Activated CD4-positive, alpha-beta memory T cell treated with anti-CD3 and anti-CD28 coated beads for 36 hours (primary cell): Measurements from ENCODE around the gene DNMT3L. TPM values are rescaled to one million over a fixed set of nuclear protein-coding genes. Genes with fewer than 3 reads are reported as not detected.
"Not testable (repeated sequence)": the region's sequence is repeated elsewhere in the genome, so short reads cannot be mapped to it uniquely, and the experiment has no call there.

ENCODE experiments used
- CTCF ChIA-PET: fragments of 350-600 bp; sonication (Branson Sonifier 250); formaldehyde crosslinking; loops from one replicate; lab custom pipeline; 2021; ENCODE audit warnings: antibody characterized with exemption, inconsistent platforms; lab: Charles Lee
- POLR2A ChIA-PET: fragments of 350-600 bp; sonication (Branson Sonifier 250); formaldehyde crosslinking; loops from one replicate; lab custom pipeline; 2021; ENCODE audit warnings: antibody characterized with exemption; lab: Charles Lee
- DNase-seq: peaks from one replicate; pipeline ENCODE4 v3.0.0-alpha.2; 2020
- H3K27ac Mint-ChIP-seq: one replicate; pipeline ENCODE4 v1.8.0; 2021; ENCODE audit warnings: mixed read lengths
- H3K27me3 Mint-ChIP-seq: one replicate; pipeline ENCODE4 v1.8.0; 2021; ENCODE audit warnings: mixed read lengths
- H3K36me3 Mint-ChIP-seq: one replicate; pipeline ENCODE4 v1.8.0; 2021; ENCODE audit warnings: mixed read lengths
- H3K4me1 Mint-ChIP-seq: one replicate; pipeline ENCODE4 v1.8.0; 2021; ENCODE audit warnings: low read depth, mixed read lengths
- H3K4me3 Mint-ChIP-seq: one replicate; pipeline ENCODE4 v1.8.0; 2021; ENCODE audit warnings: mild to moderate bottlenecking, mixed read lengths
- H3K9me3 Mint-ChIP-seq: one replicate; pipeline ENCODE4 v1.8.0; 2021; ENCODE audit warnings: mixed read lengths
- intact Hi-C: fragments of 100-400 bp; cut with micrococcal nuclease; formaldehyde crosslinking; loops from one replicate; pipeline ENCODE4 v1.15.1; 2023
- total RNA-seq, 2 experiments: library from RNA; stranded (reverse); gene quantifications; one replicate each; pipeline ENCODE4 v1.2.3, GENCODE V29; 2021

The DNMT3L gene
- total RNA-seq, 2 experiments from 2014 or later: not detected

DNA sequence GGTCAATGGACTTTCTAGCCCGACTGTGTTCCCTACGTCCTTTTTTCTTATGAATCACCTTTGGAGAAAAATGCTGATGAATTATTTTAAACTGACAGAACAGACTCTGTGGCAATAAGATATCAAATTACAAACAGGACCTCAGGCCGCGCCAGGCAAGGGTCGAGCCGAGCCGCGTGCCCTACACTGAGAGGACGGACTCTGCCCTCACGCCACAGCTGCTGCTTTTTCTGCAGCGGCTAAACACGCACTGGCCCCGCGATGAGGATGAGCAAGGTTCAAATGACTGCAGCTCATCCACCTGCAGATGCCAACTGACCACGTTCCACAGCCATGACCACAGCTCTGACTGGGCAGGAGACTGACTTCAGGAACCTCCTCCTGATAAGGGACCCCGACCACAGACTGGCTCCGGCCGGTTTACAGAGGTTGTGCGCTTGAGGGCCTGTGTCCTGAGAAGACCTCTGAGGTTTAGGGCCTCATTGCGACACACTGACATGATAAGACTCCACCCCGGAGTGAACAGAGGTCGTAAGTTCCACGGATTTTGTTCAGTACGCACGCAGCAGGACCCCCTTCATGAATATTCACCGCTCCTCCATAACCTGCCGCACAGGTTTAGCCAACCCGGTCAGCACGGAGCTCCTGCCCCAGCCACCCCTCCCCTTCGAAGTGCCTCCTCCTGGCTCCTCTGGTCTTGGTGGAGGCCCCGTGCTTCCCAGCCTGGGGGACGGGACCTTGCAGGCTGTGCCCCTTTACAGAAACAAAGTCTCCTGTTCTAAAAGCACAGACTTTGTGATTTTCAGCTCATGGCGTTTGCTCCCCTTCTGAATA, 12.3 kb downstream of the DNMT3L start:
- H3K36me3 Mint-ChIP-seq, H3K9me3 Mint-ChIP-seq, H3K4me1 Mint-ChIP-seq, CTCF ChIA-PET, intact Hi-C loops, H3K27me3 Mint-ChIP-seq, H3K27ac Mint-ChIP-seq, DNase-seq, POLR2A ChIA-PET, H3K4me3 Mint-ChIP-seq: not testable (repeated sequence)

DNA sequence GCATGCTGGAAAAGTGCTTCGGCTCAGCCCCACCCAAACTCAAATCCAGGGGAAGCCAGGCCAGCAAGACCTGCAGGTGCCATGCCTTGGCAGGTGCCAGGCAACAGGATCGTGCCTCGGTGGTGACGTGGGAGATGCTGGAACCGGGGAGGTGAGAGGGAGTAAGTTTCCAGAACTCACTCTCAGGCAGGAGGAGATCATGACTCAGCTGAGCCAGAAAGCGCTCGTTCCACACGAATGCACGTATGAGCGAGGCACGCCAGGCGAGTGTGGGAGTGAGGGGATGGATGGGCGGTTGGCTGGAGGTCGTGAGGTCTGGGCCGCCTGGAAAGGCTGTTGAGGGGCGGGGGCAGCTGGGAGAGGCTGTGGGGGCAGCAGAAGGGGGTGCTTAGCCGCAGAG, 13.8 kb downstream of the DNMT3L start:
- H3K9me3 Mint-ChIP-seq, H3K27me3 Mint-ChIP-seq, POLR2A ChIA-PET, CTCF ChIA-PET, DNase-seq, H3K36me3 Mint-ChIP-seq, H3K4me1 Mint-ChIP-seq, intact Hi-C loops, H3K27ac Mint-ChIP-seq, H3K4me3 Mint-ChIP-seq: not testable (repeated sequence)

DNA sequence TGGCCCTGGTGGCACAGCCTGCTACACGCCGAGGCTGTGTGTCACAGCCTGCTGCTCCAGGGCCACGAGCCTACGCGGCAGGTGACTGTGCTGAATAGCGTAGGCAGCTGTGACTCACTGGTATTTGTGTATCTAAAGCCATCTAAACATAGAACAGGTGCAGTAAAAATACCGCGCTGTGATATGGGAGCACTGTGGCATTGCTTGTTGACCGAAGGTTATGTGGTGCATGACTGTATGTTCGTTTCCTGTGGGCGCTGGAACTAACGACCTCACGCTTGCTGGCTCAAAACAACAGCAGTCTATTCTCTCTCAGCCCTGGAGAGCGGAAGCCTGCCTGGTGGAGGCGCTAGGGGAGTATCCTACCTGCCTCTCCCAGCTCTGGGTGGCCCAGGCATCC, 17.7 kb downstream of the DNMT3L start:
- CTCF ChIA-PET, H3K27ac Mint-ChIP-seq, POLR2A ChIA-PET, H3K9me3 Mint-ChIP-seq, H3K4me3 Mint-ChIP-seq, DNase-seq, H3K36me3 Mint-ChIP-seq, H3K4me1 Mint-ChIP-seq, intact Hi-C loops, H3K27me3 Mint-ChIP-seq: not testable (repeated sequence)

DNA sequence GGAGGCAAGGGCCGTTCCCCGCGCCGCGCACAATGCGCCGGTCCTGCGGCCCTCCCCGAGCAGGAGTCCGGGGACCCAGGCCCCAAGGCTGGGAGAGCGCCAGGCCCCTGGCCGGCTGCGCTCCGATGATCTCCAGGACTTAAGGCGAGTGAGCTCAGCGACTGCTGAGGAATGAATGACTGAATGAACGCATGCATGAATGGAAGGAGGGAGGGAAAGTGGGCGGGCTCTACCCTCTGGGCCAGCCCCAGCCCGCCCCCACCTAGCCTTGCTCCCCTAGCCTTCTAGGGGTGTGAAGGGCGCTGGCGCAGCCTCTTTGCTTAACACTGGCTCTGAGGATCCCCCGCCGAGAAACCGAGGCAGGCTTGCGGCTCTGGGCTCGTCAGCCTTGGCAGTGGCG, 20.4 kb downstream of the DNMT3L start:
- H3K9me3 Mint-ChIP-seq, DNase-seq, POLR2A ChIA-PET, H3K36me3 Mint-ChIP-seq, H3K4me3 Mint-ChIP-seq, CTCF ChIA-PET, intact Hi-C loops, H3K27me3 Mint-ChIP-seq, H3K4me1 Mint-ChIP-seq, H3K27ac Mint-ChIP-seq: not testable (repeated sequence)

DNA sequence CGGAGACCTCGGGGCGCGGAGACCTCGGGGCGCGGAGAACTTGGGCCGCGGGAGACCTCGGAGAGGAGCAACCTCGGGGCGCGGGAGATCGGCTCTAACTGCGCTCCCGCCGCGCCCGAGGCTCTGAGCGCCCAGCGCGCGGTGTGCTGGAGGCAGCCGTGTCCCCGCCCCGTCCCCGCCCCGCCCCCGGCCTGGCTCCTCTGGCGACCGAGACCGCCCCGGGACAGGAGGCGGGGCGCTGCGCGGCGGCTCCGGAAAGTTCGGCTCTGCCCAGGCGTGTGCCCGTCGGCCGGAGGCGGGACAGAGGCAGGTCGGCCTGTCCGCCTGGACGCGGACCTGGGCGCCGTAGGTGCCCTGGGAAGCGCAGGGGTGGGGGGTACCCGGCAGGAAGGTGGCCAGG, 20.9 kb downstream of the DNMT3L start, which contains the start of gene ICOSLG:
Gene ICOSLG (minus strand): TSS at position 102 of the 400 bp plus-strand sequence. CDS start 126 bp downstream, outside the sequence.
- H3K9me3 Mint-ChIP-seq, H3K27ac Mint-ChIP-seq, H3K4me3 Mint-ChIP-seq, CTCF ChIA-PET, H3K36me3 Mint-ChIP-seq, intact Hi-C loops, H3K27me3 Mint-ChIP-seq, POLR2A ChIA-PET, DNase-seq, H3K4me1 Mint-ChIP-seq: not testable (repeated sequence)

DNA sequence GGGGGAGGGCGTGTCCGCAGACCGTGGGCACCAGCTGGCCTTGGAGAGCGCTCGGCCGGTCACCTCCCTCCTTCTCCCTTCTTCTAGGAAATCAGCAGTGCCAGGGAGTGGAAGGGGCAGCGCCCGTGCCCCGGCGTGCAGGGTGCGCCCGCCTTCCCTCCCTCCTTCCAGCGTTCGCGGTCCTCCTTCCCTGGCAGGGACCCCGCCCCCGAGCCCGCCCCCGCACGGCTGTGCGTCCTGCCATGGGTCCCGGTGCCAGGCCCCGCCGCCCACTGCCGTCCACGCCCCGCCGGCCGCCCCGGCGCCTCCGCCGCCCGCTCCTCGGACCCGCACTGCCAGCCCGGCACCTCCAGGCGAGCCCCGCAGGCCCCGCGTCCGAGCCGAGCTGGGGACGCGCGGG, 21.3 kb downstream of the DNMT3L start:
- H3K36me3 Mint-ChIP-seq, H3K27me3 Mint-ChIP-seq, DNase-seq, H3K4me3 Mint-ChIP-seq, H3K27ac Mint-ChIP-seq, H3K9me3 Mint-ChIP-seq, CTCF ChIA-PET, POLR2A ChIA-PET, H3K4me1 Mint-ChIP-seq, intact Hi-C loops: not testable (repeated sequence)

DNA sequence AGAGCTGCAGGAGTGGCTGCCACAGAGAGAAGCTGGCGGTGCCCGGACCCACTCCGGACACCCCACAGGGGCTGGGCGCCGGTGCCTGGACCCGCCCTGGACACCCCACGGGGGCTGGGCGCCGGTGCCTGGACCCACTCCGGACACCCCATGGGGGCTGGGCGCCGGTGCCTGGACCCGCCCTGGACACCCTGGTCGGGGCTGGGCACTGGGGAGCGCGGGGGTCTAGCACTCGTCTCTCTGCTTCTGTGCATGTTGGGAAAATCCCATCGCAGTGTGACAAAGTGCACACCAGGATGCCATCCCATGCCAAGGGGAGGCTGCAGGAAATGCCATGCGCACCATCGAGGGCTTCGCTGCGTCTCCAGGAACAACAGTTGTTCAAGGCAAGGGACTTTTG, 32.1 kb downstream of the DNMT3L start:
- POLR2A ChIA-PET: not testable (repeated sequence)

DNA sequence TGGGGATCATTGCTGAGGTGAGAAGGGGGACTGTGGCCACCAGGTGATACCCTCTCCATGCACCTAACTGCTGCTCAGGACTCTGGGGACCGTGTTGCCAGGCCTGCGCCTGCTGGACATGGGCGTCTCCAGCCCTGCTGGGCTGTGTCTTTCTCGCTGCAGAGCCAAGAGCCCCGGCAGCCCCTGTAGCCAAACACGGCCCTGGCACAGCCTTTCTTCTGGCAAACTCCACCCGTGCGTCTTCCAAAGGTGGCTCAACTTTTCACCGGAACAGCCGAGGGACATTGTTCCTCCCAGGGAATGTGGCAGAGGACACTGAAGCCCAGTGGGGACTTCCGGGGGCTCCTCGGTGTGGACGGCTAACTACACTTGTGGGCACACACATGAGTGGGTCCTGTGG, 33.6 kb downstream of the DNMT3L start:
- H3K27ac Mint-ChIP-seq, DNase-seq, H3K4me1 Mint-ChIP-seq, H3K9me3 Mint-ChIP-seq, H3K4me3 Mint-ChIP-seq, POLR2A ChIA-PET, CTCF ChIA-PET, H3K36me3 Mint-ChIP-seq, intact Hi-C loops, H3K27me3 Mint-ChIP-seq: not testable (repeated sequence)

More for the DNA sequence above, 32.1 kb downstream of the DNMT3L start:
- H3K27ac Mint-ChIP-seq, H3K36me3 Mint-ChIP-seq, DNase-seq, H3K4me1 Mint-ChIP-seq, H3K4me3 Mint-ChIP-seq, H3K9me3 Mint-ChIP-seq, intact Hi-C loops, CTCF ChIA-PET, H3K27me3 Mint-ChIP-seq: not testable (repeated sequence)

DNA sequence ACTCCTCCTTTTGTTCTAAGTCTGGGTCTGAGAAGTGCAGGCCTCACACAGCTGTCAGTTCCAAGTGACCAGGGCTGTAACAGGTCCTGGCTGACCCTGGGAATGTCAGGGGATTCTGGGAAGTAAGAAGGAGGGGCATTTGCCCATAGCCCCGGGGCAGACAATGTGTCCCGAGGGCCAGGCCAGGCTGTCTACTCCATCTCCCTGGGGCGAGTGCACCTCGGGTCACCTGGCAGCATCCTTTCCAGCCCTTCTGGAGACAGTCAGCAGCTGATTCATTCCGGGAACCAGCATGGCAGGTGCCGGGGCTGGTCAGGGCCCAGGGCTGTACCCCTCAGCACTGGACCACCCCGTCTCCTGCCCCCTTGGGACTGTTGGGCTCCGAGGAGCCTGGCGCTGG, 34.1 kb downstream of the DNMT3L start:
- DNase-seq, intact Hi-C loops, POLR2A ChIA-PET, H3K4me1 Mint-ChIP-seq, H3K27me3 Mint-ChIP-seq, H3K27ac Mint-ChIP-seq, H3K36me3 Mint-ChIP-seq, H3K9me3 Mint-ChIP-seq, CTCF ChIA-PET, H3K4me3 Mint-ChIP-seq: not testable (repeated sequence)

DNA sequence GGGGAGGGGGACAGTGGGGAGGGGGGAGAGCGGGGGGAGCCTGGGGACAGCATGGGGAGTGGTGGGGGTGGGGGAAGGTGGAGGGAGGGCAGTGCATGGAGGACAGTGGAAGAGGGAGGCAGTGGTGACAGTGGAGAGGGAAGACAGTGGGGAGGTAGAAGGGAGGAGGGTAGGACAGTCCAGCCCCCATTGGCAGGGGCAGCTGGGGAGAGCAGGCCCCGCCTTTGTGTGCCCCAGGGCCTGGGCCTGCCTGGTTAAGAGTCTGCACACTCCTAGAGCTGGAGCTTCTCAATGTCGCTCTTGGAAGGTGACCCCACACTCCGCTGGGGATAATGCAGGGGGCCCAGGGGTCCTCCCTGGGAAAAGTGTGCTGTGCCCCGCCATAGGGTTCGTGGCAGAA, 36.1 kb downstream of the DNMT3L start:
- H3K36me3 Mint-ChIP-seq, CTCF ChIA-PET, H3K4me1 Mint-ChIP-seq, DNase-seq, H3K9me3 Mint-ChIP-seq, intact Hi-C loops, H3K27me3 Mint-ChIP-seq, POLR2A ChIA-PET, H3K4me3 Mint-ChIP-seq, H3K27ac Mint-ChIP-seq: not testable (repeated sequence)

DNA sequence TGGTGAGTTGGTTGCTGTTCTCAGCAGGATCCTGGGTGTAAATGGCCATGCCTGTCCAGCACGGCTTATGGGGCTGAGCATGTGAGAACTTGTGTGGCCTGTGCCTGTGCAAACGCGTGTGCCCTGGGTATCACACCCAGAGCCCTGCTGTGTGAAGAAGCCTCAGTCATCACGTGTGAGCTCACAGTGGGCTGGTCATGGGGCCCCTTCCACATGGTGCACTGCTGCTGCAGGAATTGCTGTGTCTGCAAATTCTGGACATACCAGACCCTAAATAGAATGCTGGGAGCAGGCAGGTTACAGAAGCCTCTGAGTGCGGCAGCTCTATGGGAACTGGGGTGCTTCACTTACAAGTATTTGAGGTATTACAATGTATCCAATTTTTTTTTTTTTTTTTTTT, 38.4 kb downstream of the DNMT3L start:
- DNase-seq, intact Hi-C loops, H3K27ac Mint-ChIP-seq, H3K4me1 Mint-ChIP-seq, H3K27me3 Mint-ChIP-seq, H3K36me3 Mint-ChIP-seq, H3K9me3 Mint-ChIP-seq, H3K4me3 Mint-ChIP-seq, POLR2A ChIA-PET, CTCF ChIA-PET: not testable (repeated sequence)

DNA sequence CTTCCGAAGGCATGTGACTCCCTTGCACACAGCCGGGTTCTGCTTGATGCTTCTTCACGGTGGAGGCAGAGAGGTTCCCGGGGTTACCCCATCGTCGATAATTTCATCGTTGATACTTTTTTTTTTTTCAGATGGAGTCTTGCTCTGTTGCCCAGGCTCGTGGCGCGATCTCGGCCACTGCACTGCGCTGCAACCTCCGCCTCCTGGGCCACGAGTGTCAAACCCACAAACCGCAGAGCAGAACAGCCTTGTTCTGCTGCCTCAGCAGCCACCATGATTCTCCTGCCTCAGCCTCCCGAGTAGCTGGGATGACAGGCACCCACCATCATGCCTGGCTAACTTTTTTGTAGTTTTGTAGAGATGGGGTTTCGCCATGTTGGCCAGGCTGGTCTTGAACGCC, 41.0 kb downstream of the DNMT3L start:
- H3K4me1 Mint-ChIP-seq, POLR2A ChIA-PET, H3K27me3 Mint-ChIP-seq, CTCF ChIA-PET, DNase-seq, H3K9me3 Mint-ChIP-seq, H3K4me3 Mint-ChIP-seq, intact Hi-C loops, H3K27ac Mint-ChIP-seq, H3K36me3 Mint-ChIP-seq: not testable (repeated sequence)

DNA sequence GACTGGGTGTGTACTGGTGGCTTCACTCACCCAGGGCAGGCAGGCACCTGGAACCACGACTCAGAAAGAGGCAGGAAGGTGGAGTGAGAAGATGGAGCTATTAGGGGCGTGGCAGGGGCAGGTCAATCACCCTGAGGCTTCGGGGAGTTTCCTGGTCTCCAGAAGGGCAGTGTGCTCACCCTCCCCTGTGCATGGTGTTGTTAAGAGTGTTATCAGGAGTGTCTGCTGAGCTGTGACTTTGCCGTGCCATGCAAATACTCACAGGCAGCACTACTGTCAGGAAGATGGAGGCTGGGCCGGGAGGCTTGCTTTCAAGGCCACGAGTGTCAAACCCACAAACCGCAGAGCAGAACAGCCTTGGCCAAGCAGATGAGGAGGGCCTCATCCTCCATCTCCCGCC, 43.2 kb downstream of the DNMT3L start:
- CTCF ChIA-PET, H3K27ac Mint-ChIP-seq: not testable (repeated sequence)

More for the DNA sequence above, 43.2 kb downstream of the DNMT3L start:
- intact Hi-C loops, H3K4me3 Mint-ChIP-seq, H3K27me3 Mint-ChIP-seq, H3K36me3 Mint-ChIP-seq, DNase-seq, H3K9me3 Mint-ChIP-seq, POLR2A ChIA-PET, H3K4me1 Mint-ChIP-seq: not testable (repeated sequence)
